HG03354 (cell line): ENCODE results near the gene MAGI1.
"Not testable (repeated sequence)": the region's sequence is repeated elsewhere in the genome, so short reads cannot be mapped to it uniquely, and the experiment has no call there.

Experiments used
- ATAC-seq: cut with Tn5 transposase; IDR thresholded peaks from one replicate; pipeline ENCODE4 v1.9.1; 2021; ENCODE audit warnings: mild to moderate bottlenecking; ENCODE audit not compliant: unreplicated experiment, poor library complexity, severe bottlenecking

MAGI1 gene

DNA sequence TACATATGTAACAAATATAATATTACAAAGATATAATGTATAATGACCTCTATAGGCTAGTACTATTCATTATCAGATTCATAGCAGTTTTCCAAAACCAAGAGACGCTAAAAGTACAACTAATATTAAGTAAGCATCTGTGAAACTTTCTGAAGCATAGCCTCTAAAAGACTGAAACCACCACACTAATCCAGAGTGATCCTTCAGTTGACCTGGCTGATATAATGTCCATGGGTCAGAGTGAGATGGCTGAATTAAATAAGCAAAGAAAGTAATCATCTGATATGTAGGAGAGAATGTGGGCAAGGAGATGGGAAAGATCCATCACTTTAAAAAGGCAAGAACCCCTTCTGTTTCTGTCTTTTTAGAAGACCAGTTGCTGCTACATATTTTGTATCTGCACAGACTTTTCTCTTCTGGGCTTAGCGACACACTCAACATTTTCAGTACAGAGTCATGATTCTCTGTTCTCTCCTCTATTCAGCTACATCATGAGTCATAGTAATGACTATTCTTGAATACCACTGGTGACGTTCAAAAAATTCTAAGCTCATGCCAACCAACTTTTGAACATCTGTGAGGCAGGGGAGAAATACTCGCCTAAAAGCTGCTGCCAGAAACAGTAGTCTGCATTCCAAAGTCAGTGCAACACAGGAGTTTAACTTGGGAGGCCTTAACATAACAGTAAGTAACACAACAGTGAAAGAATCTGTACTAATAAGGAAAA is 149.6 kb downstream of the MAGI1 start:
- ATAC-seq: no peak

DNA sequence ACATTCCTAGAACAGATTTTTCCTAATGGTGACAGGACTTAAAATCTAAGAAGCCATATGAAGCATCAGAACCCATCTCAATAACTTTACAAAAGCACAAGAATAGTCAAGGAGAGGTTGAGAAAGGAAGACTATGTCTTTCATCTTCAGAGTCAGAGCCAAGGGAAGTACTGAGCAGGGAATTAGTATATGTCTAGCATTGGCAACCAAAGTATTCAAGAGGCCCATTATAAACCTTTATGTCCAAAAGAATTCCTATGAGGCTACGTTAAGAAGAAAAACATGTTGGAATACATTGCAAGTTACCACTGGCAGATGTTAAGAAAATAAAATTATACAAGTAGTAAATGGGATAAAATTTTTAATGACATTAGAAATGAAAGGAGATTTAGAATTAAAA is 150.5 kb downstream of the MAGI1 start:
- no peak for ATAC-seq

DNA sequence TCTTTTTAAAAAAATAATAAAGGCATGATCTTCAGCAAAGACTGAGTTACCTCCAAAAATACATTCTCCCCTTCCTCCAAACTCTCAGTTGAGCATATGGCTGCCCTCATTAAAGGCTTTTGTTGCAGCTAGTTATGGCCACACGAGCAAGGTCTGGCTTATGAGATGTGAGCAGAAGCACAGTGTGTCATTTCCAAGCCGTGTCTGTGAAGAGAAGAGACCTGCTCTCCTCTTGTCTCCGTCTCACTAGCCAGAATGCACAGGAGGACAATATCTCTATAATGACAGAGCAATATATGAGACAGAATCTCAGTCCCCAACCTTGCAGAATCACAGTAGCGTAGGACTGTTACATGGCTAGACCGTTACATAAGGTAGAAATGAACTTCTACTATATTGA is 152.3 kb downstream of the MAGI1 start:
- no peak for ATAC-seq

DNA sequence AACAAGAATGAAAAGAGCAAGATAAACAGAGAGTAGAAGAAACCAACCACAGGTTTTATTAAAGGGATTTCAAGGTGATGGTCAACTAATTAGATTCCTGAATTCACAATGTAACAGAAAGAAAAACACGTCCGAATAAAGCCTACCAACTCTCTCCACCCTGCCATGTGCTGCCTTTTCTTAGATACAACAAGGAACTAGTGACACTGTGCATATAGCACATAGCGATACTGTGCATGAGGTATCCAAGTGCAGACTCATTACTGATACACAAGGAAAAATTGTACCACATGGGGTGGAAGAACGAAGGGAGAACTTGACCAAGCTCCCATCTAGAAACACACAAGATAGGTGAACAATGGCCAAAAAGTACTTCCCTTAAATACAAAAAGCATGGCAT is 154.6 kb downstream of the MAGI1 start:
- no peak for ATAC-seq

DNA sequence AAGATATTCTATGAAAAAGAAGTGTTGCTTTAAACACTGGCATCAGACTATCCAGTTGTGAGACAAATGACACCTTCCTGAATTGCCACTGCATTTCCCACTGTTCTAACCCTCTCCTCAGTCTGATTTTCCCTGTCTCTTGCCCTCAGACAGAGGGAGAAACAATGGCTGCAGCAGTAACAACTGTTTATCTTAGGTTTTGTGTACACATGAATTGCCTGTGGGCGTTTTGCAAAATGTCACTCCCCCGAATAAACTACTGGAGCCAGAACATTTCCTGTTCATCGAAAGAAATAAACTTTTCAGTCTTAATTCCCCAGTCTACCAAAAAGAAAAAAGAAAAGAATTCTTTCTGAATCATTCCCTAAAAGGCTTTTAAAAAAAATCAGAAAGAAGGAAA is 155.1 kb downstream of the MAGI1 start:
- no peak for ATAC-seq

DNA sequence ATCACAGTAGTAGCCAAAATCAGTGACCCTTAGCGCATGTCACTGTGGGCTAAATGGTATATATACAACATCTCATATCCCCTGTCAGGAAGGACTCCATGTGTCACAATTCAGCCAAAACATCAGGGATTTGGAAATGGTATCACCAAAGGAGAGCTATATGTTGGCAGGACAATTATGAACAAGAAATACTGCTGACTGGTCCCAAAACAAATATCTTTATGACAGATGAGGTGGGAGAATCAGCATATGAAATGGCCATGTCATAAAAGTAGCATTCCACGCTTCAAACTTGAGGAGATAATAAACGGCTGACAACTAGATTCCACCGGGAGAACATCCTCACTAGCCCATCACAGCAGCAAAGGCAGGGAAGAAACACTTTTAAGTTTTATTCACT is 158.4 kb downstream of the MAGI1 start:
- no peak for ATAC-seq

DNA sequence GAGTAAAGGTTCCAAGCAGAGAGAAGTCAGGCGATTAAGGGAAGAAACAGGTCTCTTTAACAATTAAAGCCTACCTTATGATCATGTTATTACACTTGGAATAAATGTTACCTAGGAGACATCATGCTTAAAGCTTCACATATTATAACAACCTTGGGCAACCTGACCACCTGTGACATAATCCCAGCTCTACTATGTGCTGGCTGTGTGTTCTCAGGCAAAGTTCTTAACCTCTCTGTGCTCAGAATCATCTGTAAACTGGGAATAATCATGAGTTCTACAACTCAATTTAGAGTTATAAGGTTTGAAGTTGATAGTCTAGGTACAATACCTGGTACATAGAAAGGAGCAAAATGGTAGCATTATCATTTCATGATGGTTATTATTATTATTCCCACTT is 159.3 kb downstream of the MAGI1 start:
- ATAC-seq: no peak

DNA sequence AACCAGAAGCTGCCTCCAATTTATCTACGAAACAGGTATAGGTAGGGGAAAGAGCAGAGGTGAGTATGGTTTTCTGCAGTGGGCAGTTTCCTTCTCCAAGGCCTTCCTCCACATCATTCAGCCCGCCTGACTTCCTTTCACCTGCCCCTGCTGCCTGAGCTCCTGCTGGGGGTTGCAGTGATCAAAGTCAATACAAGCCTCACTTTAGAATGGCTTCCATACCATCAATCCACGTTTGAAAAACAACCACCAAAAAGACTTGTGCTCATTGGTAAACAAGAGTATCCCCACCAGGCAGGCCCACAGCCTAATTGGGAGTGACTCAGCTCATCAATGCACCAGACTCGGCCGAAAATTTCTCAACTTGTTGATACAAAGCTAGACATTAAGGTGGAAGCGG is 159.9 kb downstream of the MAGI1 start:
- no peak for ATAC-seq

DNA sequence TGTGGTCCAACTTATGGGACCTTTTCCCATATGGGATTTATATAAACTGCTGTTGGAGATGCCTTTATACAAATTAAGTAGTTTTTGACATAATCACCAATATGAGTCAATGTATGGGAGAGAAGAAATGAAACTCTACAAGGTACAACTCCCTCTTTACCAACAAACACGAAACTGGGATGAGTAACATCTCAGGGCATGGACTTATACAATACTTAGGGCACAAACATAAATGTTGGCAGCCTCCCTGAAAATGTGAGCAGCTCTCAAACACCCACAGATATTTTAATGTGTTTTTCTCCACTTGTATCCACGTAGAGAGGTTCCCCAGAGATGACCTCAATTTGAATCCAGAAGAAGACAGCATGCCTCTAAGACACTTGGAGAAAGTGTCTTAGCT is 161.6 kb downstream of the MAGI1 start:
- ATAC-seq: no peak

DNA sequence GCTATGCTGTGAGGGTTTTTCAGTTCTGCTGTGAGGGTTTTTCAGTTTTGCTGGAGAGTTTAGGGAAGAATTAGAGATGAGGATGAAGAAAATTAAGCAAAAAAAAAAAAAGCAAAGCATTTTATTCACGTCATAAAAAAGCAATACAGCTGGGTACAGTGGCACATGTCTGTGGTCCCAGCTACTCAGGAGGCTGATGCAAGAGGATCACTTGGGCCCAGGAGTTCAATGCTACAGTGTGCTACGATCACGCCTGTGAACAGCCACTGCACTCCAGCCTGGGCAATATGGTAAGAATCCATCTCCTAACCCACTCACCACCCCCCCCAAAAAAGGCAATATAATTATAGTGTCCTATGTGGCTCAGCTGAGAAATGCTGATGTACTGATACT is 162.7 kb downstream of the MAGI1 start:
- ATAC-seq: no peak

DNA sequence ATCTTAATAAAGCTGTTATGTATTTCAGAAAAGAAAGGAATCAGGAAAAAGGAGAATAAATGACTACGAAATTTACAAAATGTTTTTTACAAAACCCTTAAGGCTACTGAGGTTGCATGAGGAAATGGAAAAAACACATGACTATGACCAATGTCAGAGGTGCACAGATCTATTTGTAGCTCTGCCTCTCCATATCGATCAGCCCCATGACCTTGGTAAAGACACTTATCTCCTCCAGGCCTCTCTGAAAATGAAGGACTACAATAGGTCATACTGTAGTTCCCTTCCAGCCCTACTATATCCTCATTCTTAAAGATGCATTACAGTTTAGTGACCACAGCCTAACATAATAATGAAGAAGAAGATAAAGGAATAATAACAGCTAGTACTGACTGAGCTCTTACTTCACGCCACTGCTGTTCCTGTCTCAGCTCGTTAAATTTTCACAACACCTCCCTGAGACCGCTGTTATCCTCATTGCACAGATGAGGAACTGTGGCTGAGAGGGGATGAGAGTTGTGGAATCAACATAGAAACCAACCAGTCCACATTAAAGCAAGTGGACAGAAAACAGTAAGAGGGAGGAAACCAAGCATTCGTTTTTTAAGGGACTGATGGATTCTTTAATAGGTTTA is 163.2 kb downstream of the MAGI1 start:
- ATAC-seq: no peak

DNA sequence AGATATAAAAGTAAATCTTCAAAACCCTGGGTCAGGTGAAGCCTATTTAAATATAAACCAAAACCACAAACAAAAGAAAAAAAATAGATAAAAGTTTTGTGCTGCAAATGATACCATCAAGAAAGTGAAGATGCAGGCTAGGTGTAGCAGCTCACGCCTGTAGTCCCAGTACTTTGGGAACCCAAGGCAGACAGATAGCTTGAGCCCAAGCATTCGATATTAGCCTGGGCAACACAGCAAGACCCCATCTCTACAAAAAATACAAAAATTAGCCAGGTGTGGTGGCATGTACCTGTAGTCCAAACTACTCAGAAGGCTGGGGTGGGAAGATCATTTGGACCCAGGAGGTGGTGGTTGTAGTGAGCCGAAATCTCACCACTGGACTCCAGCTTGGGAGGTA is 164.8 kb downstream of the MAGI1 start:
- ATAC-seq: no peak

DNA sequence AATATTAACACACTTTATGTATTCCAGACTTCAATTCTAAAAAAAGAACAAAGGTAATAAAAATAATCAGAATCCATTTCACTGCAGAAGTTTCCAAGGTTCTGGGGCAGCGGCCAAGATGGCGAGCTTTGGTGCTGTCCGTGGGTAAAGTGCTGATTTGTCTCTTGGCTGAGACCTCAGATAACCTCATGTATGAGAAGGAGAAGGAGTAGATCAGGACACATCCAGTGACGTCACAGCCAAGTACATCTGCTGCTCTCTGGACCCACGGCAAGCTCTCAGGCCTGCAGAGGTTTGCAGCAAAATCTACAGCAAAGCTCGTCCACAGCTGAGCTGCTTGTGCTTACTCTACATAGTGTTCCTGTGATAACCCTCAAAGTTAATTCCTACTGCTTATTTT is 165.7 kb downstream of the MAGI1 start:
- ATAC-seq: no peak

DNA sequence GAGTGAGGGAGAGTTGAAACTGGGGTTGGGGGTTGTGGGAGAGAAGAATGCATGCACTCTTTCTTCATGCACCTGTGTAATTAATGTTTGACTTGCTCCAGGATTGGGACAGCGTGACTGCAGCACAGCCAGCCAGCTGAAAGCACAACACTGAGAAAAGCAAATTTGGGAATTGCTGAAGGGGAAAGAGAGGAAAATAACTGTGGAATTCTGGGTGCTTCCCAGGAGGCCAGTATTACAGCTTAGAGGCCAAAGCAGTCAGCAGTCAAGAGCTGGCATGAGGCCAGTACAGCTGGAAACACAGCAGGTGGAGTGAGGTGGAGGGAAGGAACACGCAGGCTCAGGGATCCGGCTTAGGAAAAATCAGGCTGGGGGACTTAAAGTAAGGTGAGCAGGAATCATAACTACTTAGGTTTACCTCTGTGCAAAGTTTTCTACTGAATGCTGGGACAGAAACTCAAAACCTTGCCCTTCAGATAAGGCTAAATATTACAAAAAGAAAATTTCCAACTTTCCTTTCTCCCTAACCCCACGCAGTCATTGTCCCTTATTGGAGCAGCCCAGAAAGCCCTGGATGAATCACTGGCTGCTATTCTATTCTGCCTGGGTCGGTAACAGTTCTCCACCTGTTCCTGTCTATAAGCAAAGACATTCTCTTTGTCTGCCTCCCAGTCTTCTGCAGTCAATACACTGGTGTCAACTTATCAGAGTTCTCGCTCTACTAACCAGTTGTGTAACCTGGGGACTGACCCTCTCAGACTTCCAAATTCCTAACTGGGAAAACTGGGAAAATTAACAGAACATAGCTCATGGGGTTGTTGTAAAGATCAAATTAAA is 167.2 kb downstream of the MAGI1 start:
- no peak for ATAC-seq

DNA sequence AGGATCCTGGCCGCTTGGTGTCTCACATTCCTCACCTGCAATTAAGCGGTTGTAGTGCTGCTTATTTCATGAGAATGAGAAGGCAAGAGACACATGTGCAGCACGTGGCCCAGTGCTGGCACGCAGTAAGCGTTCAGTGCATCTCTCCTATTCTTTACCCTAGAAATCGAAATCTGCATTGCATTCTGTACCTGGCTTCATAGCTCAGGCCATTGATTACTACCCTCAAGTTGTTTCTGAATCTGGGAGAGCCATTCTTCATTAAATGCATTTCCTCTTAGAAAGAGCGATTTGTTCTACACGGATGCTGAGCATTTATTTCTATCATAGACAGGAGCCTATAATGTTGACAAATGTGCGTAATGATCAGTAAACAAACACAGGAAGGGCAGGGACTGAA is 168.9 kb downstream of the MAGI1 start:
- no peak for ATAC-seq

DNA sequence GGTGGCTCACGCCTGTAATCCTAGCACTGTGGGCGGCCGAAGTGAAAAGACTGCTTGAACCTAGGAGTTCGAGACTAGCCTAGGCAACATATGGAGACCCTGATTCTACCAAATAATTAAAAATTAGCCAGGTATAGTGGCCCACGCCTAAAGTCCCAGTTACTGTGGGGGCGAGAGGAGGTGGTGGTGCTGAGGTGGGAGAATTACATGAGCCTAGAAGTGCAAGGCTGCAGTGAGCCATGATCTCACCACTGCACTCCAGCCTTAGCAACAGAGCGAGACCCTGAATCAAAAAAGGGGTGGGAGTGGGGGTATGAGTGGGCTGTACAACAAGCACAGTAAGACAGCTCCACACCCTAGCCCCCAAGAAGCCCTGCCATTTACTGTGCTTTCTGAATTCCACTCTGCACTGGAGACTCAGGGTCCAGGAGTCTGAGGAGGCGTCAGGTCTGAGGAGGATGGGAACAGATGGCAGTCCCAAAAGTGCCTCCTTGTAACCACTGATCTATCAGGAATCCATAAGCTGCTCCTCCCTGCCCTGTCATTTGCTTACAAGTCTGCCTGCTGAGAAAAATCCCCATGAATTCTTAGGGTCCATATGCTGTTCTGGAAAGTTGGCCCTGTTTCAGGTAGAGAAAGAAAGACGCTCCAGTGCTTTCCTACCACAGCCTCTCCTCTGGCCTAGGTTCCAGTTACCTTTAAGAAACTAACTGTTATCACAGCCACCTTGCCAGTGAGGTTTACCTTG is 171.1 kb downstream of the MAGI1 start:
- no peak for ATAC-seq

DNA sequence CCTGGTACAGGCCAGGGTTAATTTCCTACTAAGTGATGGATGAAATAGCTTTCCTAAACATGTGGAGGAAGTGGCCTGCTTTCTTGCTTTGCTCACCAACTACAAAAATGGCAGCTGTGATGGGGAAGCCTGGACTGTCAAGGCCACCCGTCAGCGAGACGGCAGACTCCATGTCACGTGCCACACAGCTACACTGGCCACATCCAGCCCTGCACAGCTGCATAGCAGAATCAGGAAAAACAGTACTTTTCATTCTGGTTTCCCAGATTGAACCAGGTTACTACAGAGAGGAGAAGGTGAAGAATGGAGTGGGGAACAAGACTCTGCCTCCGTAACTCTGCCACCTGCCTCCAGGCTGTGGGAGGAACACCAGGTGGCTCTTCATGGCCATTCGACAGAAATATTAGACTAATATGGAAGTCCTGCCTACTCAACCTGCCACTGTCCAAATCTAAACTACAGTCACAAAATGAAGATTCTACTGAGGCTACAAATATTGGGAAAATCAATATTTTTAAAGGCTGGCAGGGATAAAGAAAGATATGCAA is 174.3 kb downstream of the MAGI1 start:
- ATAC-seq: no peak

DNA sequence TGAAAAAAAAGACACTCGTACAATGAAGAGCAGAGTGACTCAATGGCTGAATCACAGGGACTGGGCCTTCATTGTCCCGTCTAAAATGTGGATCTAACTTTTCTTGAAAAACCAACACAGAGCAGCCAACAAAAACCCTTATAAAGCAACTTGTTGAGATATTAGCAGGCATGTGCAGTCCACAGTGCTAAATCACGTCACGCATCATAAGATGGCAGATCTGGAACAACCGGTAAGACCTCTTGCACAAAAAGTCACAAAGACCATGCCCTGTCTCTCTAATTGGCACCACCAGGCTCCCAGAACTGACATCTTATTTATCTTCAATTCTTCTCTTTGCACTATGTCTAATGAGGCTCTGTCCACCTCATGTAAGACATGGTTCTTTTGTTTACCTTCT is 177.0 kb downstream of the MAGI1 start:
- ATAC-seq: no peak

DNA sequence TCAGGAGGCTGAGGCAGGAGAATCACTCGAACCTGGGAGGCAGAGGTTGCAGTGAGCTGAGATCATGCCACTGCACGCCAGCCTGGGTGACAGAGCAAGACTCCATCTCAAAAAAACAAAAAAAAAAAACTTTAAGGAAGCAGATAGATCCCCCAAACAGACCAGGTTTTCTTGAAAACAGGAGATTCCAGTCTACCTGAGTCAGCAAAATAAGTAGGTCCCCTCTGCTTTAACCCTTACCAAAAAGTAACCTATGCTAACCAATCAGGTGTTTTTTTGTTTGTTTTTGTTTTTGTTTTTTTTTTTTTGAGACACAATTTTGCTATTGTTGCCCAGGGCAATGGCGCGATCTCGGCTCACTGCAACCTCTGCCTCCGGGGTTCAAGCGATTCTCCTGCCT is 179.1 kb downstream of the MAGI1 start:
- not testable (repeated sequence) for ATAC-seq

DNA sequence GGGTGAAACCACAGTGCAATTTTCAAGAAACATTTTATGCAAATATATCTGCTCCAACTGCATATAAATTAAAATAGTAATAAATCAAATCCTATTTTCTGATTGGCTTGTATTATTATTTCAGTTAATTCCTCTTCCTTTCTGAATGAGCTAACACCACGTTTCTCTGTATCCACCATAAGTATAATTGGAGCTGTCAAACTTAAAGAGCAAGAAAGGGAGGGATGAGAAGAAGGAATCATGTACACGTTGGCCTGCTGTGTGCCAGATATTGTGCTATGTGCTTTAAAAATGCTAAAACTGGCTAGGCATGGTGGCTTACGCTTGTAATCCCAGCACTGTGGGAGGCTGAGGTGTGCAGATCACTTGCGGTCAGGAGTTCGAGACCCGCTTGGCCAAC is 180.0 kb downstream of the MAGI1 start:
- no peak for ATAC-seq
